T-helper 17 cell (primary cell): ENCODE measurements around the gene SIX3. TPM values are rescaled to one million over a fixed set of nuclear protein-coding genes. Genes with fewer than 3 reads are reported as not detected.

Experiments
- ATAC-seq: fragments of 150-1000 bp; cut with Tn5 transposase; 2 replicates; pipeline ENCODE4 v1.10.0; 2021; ENCODE audit warnings: mild to moderate bottlenecking, moderate library complexity
- DNase-seq, 3 donors: peaks; one replicate each; pipeline versions ENCODE4 v3.0.0 to v3.0.0-alpha.2; 2020 to 2021
- H3K9me3 ChIP-seq: one replicate; pipeline ENCODE4 v1.7.0; 2013; ENCODE audit warnings: low read length, mild to moderate bottlenecking; ENCODE audit not compliant: control insufficient read depth, poor library complexity, severe bottlenecking
- H3K27ac Mint-ChIP-seq: one replicate; pipeline ENCODE4 v1.8.0; 2022; ENCODE audit warnings: mild to moderate bottlenecking, moderate library complexity, mixed read lengths
- H3K27me3 Mint-ChIP-seq: one replicate; pipeline ENCODE4 v1.8.0; 2022; ENCODE audit warnings: mixed read lengths
- H3K36me3 Mint-ChIP-seq: one replicate; pipeline ENCODE4 v1.8.0; 2022; ENCODE audit warnings: low read depth, mixed read lengths
- H3K4me1 Mint-ChIP-seq: one replicate; pipeline ENCODE4 v1.8.0; 2022; ENCODE audit warnings: mild to moderate bottlenecking, mixed read lengths
- H3K4me3 Mint-ChIP-seq: one replicate; pipeline ENCODE4 v1.8.0; 2022; ENCODE audit warnings: mild to moderate bottlenecking, moderate library complexity, mixed read lengths
- total RNA-seq, 4 donors: library from RNA in 2 of 4; stranded (reverse) in 2 of 4; gene quantifications; one replicate each; pipeline ENCODE4 v1.2.3 and lab custom pipeline; 2022 to 2026

Gene SIX3
- total RNA-seq (not detected), total RNA-seq (lab: John Stamatoyannopoulos, UW) (0 reads per million in 2 donors)

DNA sequence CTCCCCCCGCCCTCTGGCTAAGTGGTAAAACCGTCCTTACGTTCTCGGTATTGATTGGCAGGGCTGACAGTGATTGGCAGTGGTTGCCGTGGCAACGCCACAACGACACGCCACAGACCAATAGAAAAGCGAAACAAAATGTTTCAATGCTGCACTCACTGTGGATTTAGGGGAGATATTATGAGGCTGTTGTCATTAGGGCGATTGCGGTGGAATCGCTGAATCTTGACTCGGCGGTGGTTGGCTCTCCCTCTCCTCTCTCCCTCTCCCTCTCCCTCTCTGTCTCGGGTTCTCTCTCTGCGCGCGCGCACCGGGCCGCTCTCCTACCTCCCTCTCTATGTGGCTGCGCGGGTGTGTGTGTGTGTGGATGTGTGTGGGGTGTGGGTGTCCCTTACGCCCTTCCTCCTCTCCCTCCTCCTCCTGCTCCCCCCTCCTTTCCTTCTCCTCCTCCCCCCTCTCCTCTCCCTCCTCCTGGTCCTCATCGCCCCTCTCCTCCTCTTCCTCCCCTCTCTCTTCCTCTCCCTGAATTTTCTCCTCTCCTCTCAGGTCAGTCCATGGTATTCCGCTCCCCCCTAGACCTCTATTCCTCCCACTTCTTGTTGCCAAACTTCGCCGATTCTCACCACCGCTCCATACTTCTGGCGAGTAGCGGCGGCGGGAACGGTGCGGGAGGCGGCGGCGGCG lies at the start of gene SIX3:
Gene SIX3, plus strand, starts transcription at position 152 of the 684 bp plus-strand sequence. Its CDS starts 403 bp downstream, at position 555.
- no peak within 1 kb of the TSS for H3K27ac Mint-ChIP-seq
- ATAC-seq = peak; percentile 78

GRCh38 chr2:44894058-44894457 lies 47.4 kb upstream of the SIX3 start:
- H3K27me3 Mint-ChIP-seq = peaks cover 25% of the 10 kb centered on the region
- ATAC-seq (no peak), DNase-seq (no peak)
- H3K27ac Mint-ChIP-seq = no peak overlapping the region
- peaks cover 6% of the 10 kb centered on the region for H3K4me1 Mint-ChIP-seq
- H3K9me3 ChIP-seq = no peaks in the 10 kb centered on the region
- no peak overlapping the region for H3K4me3 Mint-ChIP-seq
- peaks cover 2% of the 10 kb centered on the region for H3K36me3 Mint-ChIP-seq

More for the DNA sequence above, at the start of gene SIX3:
- H3K4me1 Mint-ChIP-seq = peaks cover 31% of the 10 kb centered on the region
- no peaks in the 10 kb centered on the region for H3K9me3 ChIP-seq
- H3K4me3 Mint-ChIP-seq = peak within 1 kb of the TSS; percentile 90
- peaks cover 73% of the 10 kb centered on the region for H3K27me3 Mint-ChIP-seq
- H3K36me3 Mint-ChIP-seq = peaks cover 11% of the 10 kb centered on the region
- no peak for DNase-seq

- no peak overlapping the region for H3K27ac Mint-ChIP-seq
- peaks cover 6% of the 10 kb centered on the region for H3K4me1 Mint-ChIP-seq
- peaks cover 2% of the 10 kb centered on the region for H3K36me3 Mint-ChIP-seq
- DNase-seq = no peak
- ATAC-seq = no peak
- H3K4me3 Mint-ChIP-seq = no peak overlapping the region
- no peaks in the 10 kb centered on the region for H3K9me3 ChIP-seq
- peaks cover 30% of the 10 kb centered on the region for H3K27me3 Mint-ChIP-seq
Observed at GRCh38 chr2:44895061-44895460, 46.4 kb upstream of the SIX3 start.

- H3K27ac Mint-ChIP-seq = no peak overlapping the region
- H3K4me1 Mint-ChIP-seq = peaks cover 6% of the 10 kb centered on the region
- no peak for ATAC-seq
Observed at GRCh38 chr2:44897406-44897805, 44.1 kb upstream of the SIX3 start.

DNA sequence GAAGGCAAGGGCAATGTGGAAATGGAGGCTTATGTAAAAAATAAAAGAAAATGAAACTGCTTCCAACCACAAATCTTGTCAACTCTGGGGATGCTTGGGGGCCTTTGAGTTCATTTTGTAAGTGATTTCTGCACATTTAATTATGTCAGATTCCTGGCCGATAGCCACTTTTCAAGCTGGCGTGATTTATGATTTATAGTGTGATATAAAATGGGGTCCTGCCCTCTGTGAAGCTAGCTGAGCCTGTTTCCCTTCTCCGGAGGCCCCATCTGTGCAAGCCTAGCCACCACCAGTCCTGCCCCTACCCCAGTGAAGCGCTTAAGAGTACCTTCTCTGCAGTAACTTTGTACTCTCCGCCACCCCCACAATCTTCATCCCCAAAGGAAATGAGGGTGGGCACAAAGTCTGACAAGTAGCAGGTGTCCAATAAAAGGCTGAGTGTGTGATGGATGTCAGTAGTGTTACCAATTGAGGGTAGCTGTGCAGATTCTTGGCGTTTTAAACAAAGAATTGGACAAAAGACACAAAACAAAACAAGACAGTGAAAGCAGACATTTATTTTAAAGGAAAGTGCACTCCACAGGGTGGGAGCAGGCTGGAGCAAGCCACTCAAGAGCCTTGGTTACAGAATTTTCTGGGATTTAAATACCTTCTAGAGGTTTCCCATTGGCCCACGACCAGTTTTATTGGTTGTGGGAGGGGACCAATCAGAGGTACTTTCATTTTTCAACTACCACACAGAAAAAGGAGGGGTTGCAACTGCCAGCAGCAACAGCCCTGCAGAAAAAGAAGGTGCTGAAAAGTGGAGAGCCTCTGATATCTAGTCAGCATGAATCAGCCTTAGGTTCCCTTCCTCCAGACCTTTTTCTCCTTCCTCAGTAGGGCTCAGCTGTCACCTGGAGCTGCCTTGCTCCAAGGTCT lies 39.0 kb upstream of the SIX3 start:
- Mint-ChIP-seq H3K36me3 (no peaks in the 10 kb centered on the region), H3K27me3 (peaks cover 49% of the 10 kb centered on the region), H3K27ac (no peak overlapping the region), H3K4me3 (no peak overlapping the region), H3K4me1 (peaks cover 2% of the 10 kb centered on the region)
- ATAC-seq (no peak), DNase-seq (no peak)
- H3K9me3 ChIP-seq = no peaks in the 10 kb centered on the region

More at GRCh38 chr2:44897406-44897805, 44.1 kb upstream of the SIX3 start:
- DNase-seq = no peak
- H3K27me3 Mint-ChIP-seq = peaks cover 39% of the 10 kb centered on the region
- H3K36me3 Mint-ChIP-seq = peaks cover 2% of the 10 kb centered on the region
- H3K4me3 Mint-ChIP-seq = no peak overlapping the region
- H3K9me3 ChIP-seq = no peaks in the 10 kb centered on the region

DNA sequence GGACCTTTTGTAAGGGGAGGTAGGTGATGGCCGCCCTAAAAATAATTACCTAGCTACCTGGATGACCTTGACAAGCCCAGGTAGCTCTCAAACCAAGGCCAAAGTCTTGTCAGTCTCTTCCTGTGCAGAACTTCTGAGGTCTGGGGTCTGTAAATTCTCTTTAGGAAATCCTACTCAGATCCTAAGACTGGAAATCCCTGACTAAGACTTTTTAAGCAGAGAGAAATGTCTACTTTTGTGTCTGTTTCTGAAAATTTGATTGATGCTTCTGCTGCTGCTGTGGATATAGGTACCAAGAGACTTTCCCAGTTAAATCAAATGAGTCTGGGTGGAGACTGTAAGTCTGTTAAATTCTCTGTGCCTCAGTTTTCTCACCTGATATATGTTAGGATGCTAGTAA lies 36.9 kb upstream of the SIX3 start:
- no peaks in the 10 kb centered on the region for H3K9me3 ChIP-seq
- ATAC-seq = no peak
- Mint-ChIP-seq H3K4me3 (no peak overlapping the region), H3K4me1 (peaks cover 2% of the 10 kb centered on the region), H3K27ac (no peak overlapping the region), H3K27me3 (peaks cover 44% of the 10 kb centered on the region), H3K36me3 (no peaks in the 10 kb centered on the region)
- no peak for DNase-seq

DNA sequence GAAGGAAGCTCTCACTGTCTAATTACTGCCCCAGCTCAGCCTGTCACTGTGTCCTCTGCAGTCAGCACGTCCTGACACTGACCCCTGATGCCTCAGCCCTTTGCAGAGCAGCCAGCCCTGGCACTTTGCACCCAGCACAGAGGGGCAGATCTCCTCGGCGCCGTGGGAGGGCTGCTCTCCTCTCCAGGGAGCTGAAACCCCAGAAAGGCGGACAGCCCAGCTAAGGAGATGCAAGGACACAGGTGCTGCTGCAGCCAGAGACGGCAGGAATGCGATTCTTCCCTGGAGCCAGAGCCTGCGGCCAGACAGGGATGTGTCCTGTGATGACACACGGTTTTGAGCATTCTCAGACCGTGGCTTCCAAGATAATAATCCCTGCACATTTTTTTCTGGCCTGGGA lies 34.5 kb upstream of the SIX3 start:
- Mint-ChIP-seq H3K27ac (no peak overlapping the region), H3K4me3 (no peak overlapping the region), H3K27me3 (peaks cover 28% of the 10 kb centered on the region), H3K4me1 (peaks cover 2% of the 10 kb centered on the region), H3K36me3 (no peaks in the 10 kb centered on the region)
- ATAC-seq (no peak), DNase-seq (no peak)
- no peaks in the 10 kb centered on the region for H3K9me3 ChIP-seq

GRCh38 chr2:44909831-44910230 lies 31.7 kb upstream of the SIX3 start:
- H3K9me3 ChIP-seq = no peaks in the 10 kb centered on the region
- Mint-ChIP-seq H3K27me3 (peaks cover 14% of the 10 kb centered on the region), H3K4me1 (no peaks in the 10 kb centered on the region), H3K27ac (no peak overlapping the region), H3K4me3 (no peak overlapping the region), H3K36me3 (no peaks in the 10 kb centered on the region)
- DNase-seq = no peak
- ATAC-seq = no peak

DNA sequence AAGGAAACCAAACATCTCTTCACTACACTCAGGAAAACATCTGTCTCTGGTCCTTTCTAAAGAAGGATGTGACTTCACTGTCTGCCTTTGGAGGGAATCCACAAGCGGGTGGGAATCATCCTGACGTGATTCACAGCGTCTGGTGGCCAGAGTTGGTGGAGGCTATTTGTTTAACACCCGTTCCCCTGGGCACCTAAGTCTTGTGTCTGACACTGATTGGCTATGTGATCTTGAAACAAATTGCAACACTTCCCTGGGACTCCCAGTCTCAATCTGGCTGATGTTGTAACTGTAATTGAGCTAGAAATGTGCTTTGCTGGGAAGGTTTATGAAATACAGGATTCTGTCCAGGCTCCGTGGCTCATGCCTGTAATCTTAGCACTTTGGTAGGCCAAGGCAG lies 28.8 kb upstream of the SIX3 start:
- H3K27ac Mint-ChIP-seq = no peak overlapping the region
- no peak overlapping the region for H3K4me3 Mint-ChIP-seq

DNA sequence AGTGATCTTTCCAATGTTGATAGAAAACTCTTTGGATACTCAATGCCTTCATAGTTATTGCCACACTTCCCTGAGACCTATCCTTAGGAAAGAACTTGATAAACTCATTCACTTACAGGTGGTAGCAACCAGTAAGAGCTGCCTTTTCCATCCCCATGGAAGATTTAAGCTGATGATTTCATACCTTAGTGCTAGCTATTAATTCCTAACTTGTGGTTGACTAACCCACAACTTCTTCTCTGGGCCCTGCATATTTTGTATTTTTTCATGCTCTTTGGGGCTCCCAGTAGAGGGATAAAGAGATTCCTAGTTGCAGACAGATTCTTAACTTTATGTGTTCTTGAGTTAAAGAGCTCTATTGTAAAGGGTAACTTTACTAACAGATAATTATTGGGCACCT lies 25.2 kb upstream of the SIX3 start:
- no peaks in the 10 kb centered on the region for H3K9me3 ChIP-seq
- Mint-ChIP-seq H3K27me3 (peaks cover 44% of the 10 kb centered on the region), H3K4me3 (no peak overlapping the region), H3K4me1 (no peaks in the 10 kb centered on the region), H3K36me3 (peaks cover 6% of the 10 kb centered on the region), H3K27ac (no peak overlapping the region)
- no peak for DNase-seq
- ATAC-seq = no peak

More for the DNA sequence above, 28.8 kb upstream of the SIX3 start:
- DNase-seq = no peak
- H3K4me1 Mint-ChIP-seq = no peaks in the 10 kb centered on the region
- ATAC-seq = no peak
- H3K36me3 Mint-ChIP-seq = peaks cover 4% of the 10 kb centered on the region
- no peaks in the 10 kb centered on the region for H3K9me3 ChIP-seq
- H3K27me3 Mint-ChIP-seq = peaks cover 25% of the 10 kb centered on the region

DNA sequence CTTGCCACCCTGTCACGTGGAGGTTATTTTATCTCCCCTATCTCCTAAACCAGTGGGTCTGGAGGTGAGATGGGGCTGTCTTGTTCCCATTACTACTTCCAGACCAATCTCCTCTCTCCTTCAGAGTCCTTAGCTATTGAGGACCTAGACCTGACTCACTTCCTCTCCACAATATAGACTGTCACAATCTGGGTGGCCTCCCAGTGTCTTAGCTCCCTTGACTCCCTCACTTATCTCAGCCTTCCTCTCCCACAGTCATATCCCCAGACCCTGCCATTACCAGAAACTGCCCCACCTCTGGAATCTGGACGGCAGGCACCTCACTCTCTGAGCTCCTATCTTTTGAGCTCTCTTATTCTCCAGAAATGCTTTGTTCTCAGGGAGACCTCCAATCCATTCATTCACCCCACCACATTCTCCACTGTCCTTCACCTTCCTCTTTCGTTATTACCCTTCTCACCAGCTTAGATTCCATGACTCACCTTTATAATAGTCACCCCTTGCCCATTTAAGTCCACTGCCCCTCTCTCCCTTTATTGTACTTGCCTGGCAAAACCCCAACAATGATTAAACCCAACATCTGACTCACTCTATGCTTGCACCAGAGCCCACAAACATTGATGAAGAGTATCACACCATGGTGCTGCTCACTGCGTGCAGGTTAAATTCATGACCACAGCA lies 23.3 kb upstream of the SIX3 start:
- ATAC-seq (no peak), DNase-seq (no peak)
- Mint-ChIP-seq H3K27ac (no peak overlapping the region), H3K27me3 (peaks cover 62% of the 10 kb centered on the region), H3K4me3 (no peak overlapping the region), H3K4me1 (no peaks in the 10 kb centered on the region), H3K36me3 (peaks cover 6% of the 10 kb centered on the region)
- H3K9me3 ChIP-seq = no peaks in the 10 kb centered on the region

DNA sequence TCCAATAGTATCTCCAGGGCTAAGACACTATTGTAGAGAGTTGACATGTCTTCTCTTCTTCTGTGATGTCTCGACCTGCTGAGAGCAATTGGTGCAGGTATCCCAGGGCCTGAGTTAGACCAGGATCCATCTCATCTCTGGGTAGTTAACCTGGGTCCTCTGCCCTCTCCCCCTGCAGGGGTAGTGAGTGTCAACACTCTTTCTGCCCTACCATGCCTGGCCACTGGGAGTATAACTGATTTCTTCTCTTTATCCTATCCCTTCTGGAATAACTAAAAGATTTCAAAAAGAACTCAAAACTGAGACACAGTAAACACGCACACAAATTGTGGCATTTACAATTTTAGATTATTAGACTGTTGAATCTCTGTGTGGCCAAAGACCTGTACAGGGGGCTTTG lies 20.8 kb upstream of the SIX3 start:
- no peak for ATAC-seq
- Mint-ChIP-seq H3K4me1 (no peaks in the 10 kb centered on the region), H3K27me3 (peaks cover 88% of the 10 kb centered on the region), H3K36me3 (peaks cover 6% of the 10 kb centered on the region), H3K4me3 (no peak overlapping the region), H3K27ac (no peak overlapping the region)
- DNase-seq = no peak
- no peaks in the 10 kb centered on the region for H3K9me3 ChIP-seq

- no peaks in the 10 kb centered on the region for H3K9me3 ChIP-seq
- H3K4me3 Mint-ChIP-seq = no peak overlapping the region
Observed at GRCh38 chr2:44922776-44923175, 18.7 kb upstream of the SIX3 start.

More at GRCh38 chr2:44922776-44923175, 18.7 kb upstream of the SIX3 start:
- Mint-ChIP-seq H3K4me1 (no peaks in the 10 kb centered on the region), H3K36me3 (peaks cover 2% of the 10 kb centered on the region), H3K27ac (no peak overlapping the region), H3K27me3 (peaks cover 89% of the 10 kb centered on the region)
- ATAC-seq = no peak
- DNase-seq = no peak
